ENCODE results near the gene PIK3CD. TPM values are rescaled to one million over a fixed set of nuclear protein-coding genes. Genes with fewer than 3 reads are reported as not detected.
"Not testable (repeated sequence)": the region's sequence is repeated elsewhere in the genome, so short reads cannot be mapped to it uniquely, and the experiment has no call there.

Gene PIK3CD
- polyA plus RNA-seq, 1 donor from 2014 or later, result 4.2 TPM

DNA sequence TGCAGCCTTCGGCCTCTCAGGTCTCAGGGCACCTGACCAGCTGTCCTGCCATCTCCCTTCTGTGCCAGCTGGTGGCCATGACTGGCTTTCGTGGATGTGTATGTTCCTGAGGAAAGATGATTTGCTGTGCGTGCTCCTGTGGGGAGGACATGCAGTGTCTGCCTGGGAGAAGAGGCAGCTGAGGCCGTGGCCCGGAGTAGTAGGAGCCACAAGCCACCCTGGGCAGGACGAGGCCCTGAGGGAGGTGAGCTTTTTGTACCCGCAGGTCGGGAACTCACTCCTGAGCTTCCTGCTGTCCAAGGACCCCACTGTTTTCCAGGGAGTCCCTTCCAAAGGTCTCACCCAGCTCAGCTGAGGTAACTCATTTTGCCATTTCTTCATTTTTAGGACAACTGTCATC, 58.5 kb downstream of the PIK3CD start:
- H3K9me2 ChIP-seq (ENCODE audit: insufficient read depth, low read length), result no peaks in the 10 kb centered on the region
- no peaks in the 10 kb centered on the region for H3F3A ChIP-seq (ENCODE audit: insufficient read depth, low read length, poor library complexity, severe bottlenecking)
- no peak overlapping the region for H3K4me3 ChIP-seq (ENCODE audit: low read length)
- TF ChIP-seq SMC3 (conservative IDR thresholded peaks at IDR 0.05; ENCODE audit: poor library complexity) (no peak), EP300 (conservative IDR thresholded peaks at IDR 0.05; ENCODE audit: poor library complexity, severe bottlenecking) (no peak), EZH2 (IDR thresholded peaks at IDR 0.05; ENCODE audit: borderline replicate concordance, insufficient read depth, low read length, poor library complexity, severe bottlenecking) (no peak), RAD21 (conservative IDR thresholded peaks at IDR 0.05) (no peak), CTCF (IDR thresholded peaks at IDR 0.05; ENCODE audit: poor library complexity, severe bottlenecking) (no peak), MXI1 (conservative IDR thresholded peaks at IDR 0.05; ENCODE audit: poor library complexity, severe bottlenecking) (no peak)
- TF ChIP-seq, protein P1, sequence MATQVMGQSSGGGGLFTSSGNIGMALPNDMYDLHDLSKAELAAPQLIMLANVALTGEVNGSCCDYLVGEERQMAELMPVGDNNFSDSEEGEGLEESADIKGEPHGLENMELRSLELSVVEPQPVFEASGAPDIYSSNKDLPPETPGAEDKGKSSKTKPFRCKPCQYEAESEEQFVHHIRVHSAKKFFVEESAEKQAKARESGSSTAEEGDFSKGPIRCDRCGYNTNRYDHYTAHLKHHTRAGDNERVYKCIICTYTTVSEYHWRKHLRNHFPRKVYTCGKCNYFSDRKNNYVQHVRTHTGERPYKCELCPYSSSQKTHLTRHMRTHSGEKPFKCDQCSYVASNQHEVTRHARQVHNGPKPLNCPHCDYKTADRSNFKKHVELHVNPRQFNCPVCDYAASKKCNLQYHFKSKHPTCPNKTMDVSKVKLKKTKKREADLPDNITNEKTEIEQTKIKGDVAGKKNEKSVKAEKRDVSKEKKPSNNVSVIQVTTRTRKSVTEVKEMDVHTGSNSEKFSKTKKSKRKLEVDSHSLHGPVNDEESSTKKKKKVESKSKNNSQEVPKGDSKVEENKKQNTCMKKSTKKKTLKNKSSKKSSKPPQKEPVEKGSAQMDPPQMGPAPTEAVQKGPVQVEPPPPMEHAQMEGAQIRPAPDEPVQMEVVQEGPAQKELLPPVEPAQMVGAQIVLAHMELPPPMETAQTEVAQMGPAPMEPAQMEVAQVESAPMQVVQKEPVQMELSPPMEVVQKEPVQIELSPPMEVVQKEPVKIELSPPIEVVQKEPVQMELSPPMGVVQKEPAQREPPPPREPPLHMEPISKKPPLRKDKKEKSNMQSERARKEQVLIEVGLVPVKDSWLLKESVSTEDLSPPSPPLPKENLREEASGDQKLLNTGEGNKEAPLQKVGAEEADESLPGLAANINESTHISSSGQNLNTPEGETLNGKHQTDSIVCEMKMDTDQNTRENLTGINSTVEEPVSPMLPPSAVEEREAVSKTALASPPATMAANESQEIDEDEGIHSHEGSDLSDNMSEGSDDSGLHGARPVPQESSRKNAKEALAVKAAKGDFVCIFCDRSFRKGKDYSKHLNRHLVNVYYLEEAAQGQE (IDR thresholded peaks at IDR 0.05; ENCODE audit: borderline replicate concordance), result no peak
- H3K79me2 ChIP-seq (replicated peaks; ENCODE audit: insufficient read depth, low read length), result no peaks in the 10 kb centered on the region
- no peaks in the 10 kb centered on the region for H4K20me1 ChIP-seq (ENCODE audit: insufficient read depth)
- H3K27ac ChIP-seq (ENCODE audit: low read length), result no peak overlapping the region
- no peak overlapping the region for H3K4me2 ChIP-seq (ENCODE audit: low read length)
- no peaks in the 10 kb centered on the region for H3K9me3 ChIP-seq (ENCODE audit: low read length)
- H3K36me3 ChIP-seq (ENCODE audit: insufficient read depth, low read length), result no peaks in the 10 kb centered on the region
- no peak overlapping the region for H2AFZ ChIP-seq (ENCODE audit: low read depth, low read length)
- H3K9ac ChIP-seq (ENCODE audit: low read length), result no peak overlapping the region
- no peaks in the 10 kb centered on the region for H3K27me3 ChIP-seq (ENCODE audit: insufficient read depth, low read depth, low read length)

GRCh38 chr1:9711466-9712020, 60.0 kb downstream of the PIK3CD start:
- no peak overlapping the region for H3K27ac ChIP-seq (ENCODE audit: low read length)
- TF ChIP-seq TAF1 (IDR thresholded peaks at IDR 0.05; ENCODE audit: low read depth), result no peak
- no peak for TF ChIP-seq POLR2AphosphoS5 (IDR thresholded peaks at IDR 0.05)
- TF ChIP-seq, protein P1 (IDR thresholded peaks at IDR 0.05; ENCODE audit: borderline replicate concordance), result no peak
- no peak for TF ChIP-seq MXI1 (conservative IDR thresholded peaks at IDR 0.05; ENCODE audit: poor library complexity, severe bottlenecking)
- no peak for TF ChIP-seq EZH2 (IDR thresholded peaks at IDR 0.05; ENCODE audit: borderline replicate concordance, insufficient read depth, low read length, poor library complexity, severe bottlenecking)
- no peak for TF ChIP-seq CTCF (IDR thresholded peaks at IDR 0.05; ENCODE audit: poor library complexity, severe bottlenecking)
- no peak for TF ChIP-seq RAD21 (conservative IDR thresholded peaks at IDR 0.05)
- no peak for TF ChIP-seq EP300 (conservative IDR thresholded peaks at IDR 0.05; ENCODE audit: poor library complexity, severe bottlenecking)
- no peak for TF ChIP-seq SMC3 (conservative IDR thresholded peaks at IDR 0.05; ENCODE audit: poor library complexity)
- H3K4me3 ChIP-seq (ENCODE audit: low read length), result no peak overlapping the region
- no peak overlapping the region for H3K9ac ChIP-seq (ENCODE audit: low read length)
- no peak overlapping the region for H2AFZ ChIP-seq (ENCODE audit: low read depth, low read length)
- no peaks in the 10 kb centered on the region for H3K9me3 ChIP-seq (ENCODE audit: low read length)
- no peaks in the 10 kb centered on the region for H3K27me3 ChIP-seq (ENCODE audit: insufficient read depth, low read depth, low read length)
- H3K4me2 ChIP-seq (ENCODE audit: low read length), result no peak overlapping the region
- no peaks in the 10 kb centered on the region for H3K36me3 ChIP-seq (ENCODE audit: insufficient read depth, low read length)
- H3K9me2 ChIP-seq (ENCODE audit: insufficient read depth, low read length), result no peaks in the 10 kb centered on the region
- H4K20me1 ChIP-seq (ENCODE audit: insufficient read depth), result no peaks in the 10 kb centered on the region
- H3K79me2 ChIP-seq (replicated peaks; ENCODE audit: insufficient read depth, low read length), result no peaks in the 10 kb centered on the region
- H3F3A ChIP-seq (ENCODE audit: insufficient read depth, low read length, poor library complexity, severe bottlenecking), result no peaks in the 10 kb centered on the region

- H3K4me3 ChIP-seq (ENCODE audit: low read length); H3K9ac ChIP-seq (ENCODE audit: low read length); H3K9me3 ChIP-seq (ENCODE audit: low read length); H3K36me3 ChIP-seq (ENCODE audit: insufficient read depth, low read length); H4K20me1 ChIP-seq (ENCODE audit: insufficient read depth); H3F3A ChIP-seq (ENCODE audit: insufficient read depth, low read length, poor library complexity, severe bottlenecking); H3K9me2 ChIP-seq (ENCODE audit: insufficient read depth, low read length); H3K79me2 ChIP-seq (replicated peaks; ENCODE audit: insufficient read depth, low read length); H3K4me2 ChIP-seq (ENCODE audit: low read length); H3K27me3 ChIP-seq (ENCODE audit: insufficient read depth, low read depth, low read length); H2AFZ ChIP-seq (ENCODE audit: low read depth, low read length); H3K27ac ChIP-seq (ENCODE audit: low read length): not testable (repeated sequence)
Measured at GRCh38 chr1:9712767-9713166, 61.2 kb downstream of the PIK3CD start.
